ENCODE data around the gene COL7A1. TPM values are rescaled to one million over a fixed set of nuclear protein-coding genes. Genes with fewer than 3 reads are reported as not detected.

The COL7A1 gene
- total and polyA plus RNA-seq, 2 of the 8 experiments (the other 6 are each of a cell fraction or from before 2014, with no cell fraction given), result 10.7 to 13.9 TPM

MicroRNAs encoded within 50 kb of the gene (microRNA counts, 767-probe panel; counts per million panel counts)
- microRNA hsa-miR-711, result 879 counts per million, percentile 95 among the panel's probes with 10 or more counts

Small RNA genes within 50 kb of the gene (microRNA-seq; reads per million reads assigned to microRNA genes)
- gene MIR4793 (ENCODE audit: borderline microRNAs expressed in 2 of 2, borderline number of aligned reads in 2 of 2, borderline replicate concordance in 1 of 2) (0.23 to 0.41 reads per million in 2 experiments), gene MIR6823 (ENCODE audit: borderline microRNAs expressed in 2 of 2, borderline number of aligned reads in 2 of 2, borderline replicate concordance in 1 of 2) (0 to 0.46 reads per million in 2 experiments), gene MIR711 (ENCODE audit: borderline microRNAs expressed in 2 of 2, borderline number of aligned reads in 2 of 2, borderline replicate concordance in 1 of 2) (0 reads per million in 2 experiments)

Small RNA genes within 50 kb of the gene (small RNA-seq; reads per million reads assigned to genes)
- gene MIR6823 (ENCODE audit: insufficient read depth), result not detected

Other genes with a start within 250 kb of the COL7A1 start
- gene FBXW12, start 223.1 kb downstream of the COL7A1 start, total RNA-seq (2021; fragmentation: NEBNext Ultra II Directional; extraction: Animal tissue kit (Norgen Biotek cat#: 25700)), result 0.35 TPM in 1 of 2 replicates, not detected in the other
- 0.41 and 0.85 TPM in 2 replicates for gene FBXW12, start 223.1 kb downstream of the COL7A1 start, polyA plus RNA-seq (2011; rRNA removed)
- 114 and 115 TPM in 2 replicates for gene PLXNB1, start 165.2 kb downstream of the COL7A1 start, total RNA-seq (2021; fragmentation: NEBNext Ultra II Directional; extraction: Animal tissue kit (Norgen Biotek cat#: 25700))
- gene PLXNB1, start 165.2 kb downstream of the COL7A1 start, polyA plus RNA-seq (2011; rRNA removed), result 109 and 149 TPM in 2 replicates
- gene CCDC51, start 155.2 kb downstream of the COL7A1 start, total RNA-seq (2021; fragmentation: NEBNext Ultra II Directional; extraction: Animal tissue kit (Norgen Biotek cat#: 25700)), result 20.3 and 21.3 TPM in 2 replicates
- gene CCDC51, start 155.2 kb downstream of the COL7A1 start, polyA plus RNA-seq (2011; rRNA removed), result 19.7 and 21.4 TPM in 2 replicates
- gene TMA7, start 155.1 kb downstream of the COL7A1 start, total RNA-seq (2021; fragmentation: NEBNext Ultra II Directional; extraction: Animal tissue kit (Norgen Biotek cat#: 25700)), result 305 and 322 TPM in 2 replicates
- gene TMA7, start 155.1 kb downstream of the COL7A1 start, polyA plus RNA-seq (2011; rRNA removed), result 83.3 and 138 TPM in 2 replicates
- 16.7 and 20.2 TPM in 2 replicates for gene ATRIP, start 148.6 kb downstream of the COL7A1 start, total RNA-seq (2021; fragmentation: NEBNext Ultra II Directional; extraction: Animal tissue kit (Norgen Biotek cat#: 25700))
- gene ATRIP, start 148.6 kb downstream of the COL7A1 start, polyA plus RNA-seq (2011; rRNA removed), result 16.6 and 18.5 TPM in 2 replicates
- gene SHISA5, start 91.2 kb downstream of the COL7A1 start, total RNA-seq (2021; fragmentation: NEBNext Ultra II Directional; extraction: Animal tissue kit (Norgen Biotek cat#: 25700)), result 191 and 196 TPM in 2 replicates
- 315 and 422 TPM in 2 replicates for gene SHISA5, start 91.2 kb downstream of the COL7A1 start, polyA plus RNA-seq (2011; rRNA removed)
- gene PFKFB4, start 38.5 kb downstream of the COL7A1 start, total RNA-seq (2021; fragmentation: NEBNext Ultra II Directional; extraction: Animal tissue kit (Norgen Biotek cat#: 25700)), result 10.7 and 11.3 TPM in 2 replicates
- 20.1 and 20.3 TPM in 2 replicates for gene PFKFB4, start 38.5 kb downstream of the COL7A1 start, polyA plus RNA-seq (2011; rRNA removed)
- gene UCN2, start 31.5 kb downstream of the COL7A1 start, total RNA-seq (2021; fragmentation: NEBNext Ultra II Directional; extraction: Animal tissue kit (Norgen Biotek cat#: 25700)), result not detected in 2 replicates
- gene UCN2, start 31.5 kb downstream of the COL7A1 start, polyA plus RNA-seq (2011; rRNA removed), result 0.14 and 0.22 TPM in 2 replicates
- 310 TPM in 2 replicates for gene UQCRC1, start 14.3 kb upstream of the COL7A1 start, total RNA-seq (2021; fragmentation: NEBNext Ultra II Directional; extraction: Animal tissue kit (Norgen Biotek cat#: 25700))
- gene UQCRC1, start 14.3 kb upstream of the COL7A1 start, polyA plus RNA-seq (2011; rRNA removed), result 720 TPM in 2 replicates
- not detected in 2 replicates for gene TMEM89, start 26.4 kb upstream of the COL7A1 start, total RNA-seq (2021; fragmentation: NEBNext Ultra II Directional; extraction: Animal tissue kit (Norgen Biotek cat#: 25700))
- gene TMEM89, start 26.4 kb upstream of the COL7A1 start, polyA plus RNA-seq (2011; rRNA removed), result 0.24 TPM in 1 of 2 replicates, not detected in the other
- gene SLC26A6, start 40.1 kb upstream of the COL7A1 start, total RNA-seq (2021; fragmentation: NEBNext Ultra II Directional; extraction: Animal tissue kit (Norgen Biotek cat#: 25700)), result 50.4 and 51.2 TPM in 2 replicates
- 58.0 and 97.1 TPM in 2 replicates for gene SLC26A6, start 40.1 kb upstream of the COL7A1 start, polyA plus RNA-seq (2011; rRNA removed)
- gene CELSR3, start 67.6 kb upstream of the COL7A1 start, total RNA-seq (2021; fragmentation: NEBNext Ultra II Directional; extraction: Animal tissue kit (Norgen Biotek cat#: 25700)), result 26.7 and 29.5 TPM in 2 replicates
- gene CELSR3, start 67.6 kb upstream of the COL7A1 start, polyA plus RNA-seq (2011; rRNA removed), result 11.6 and 17.5 TPM in 2 replicates
- gene NCKIPSD, start 90.6 kb upstream of the COL7A1 start, total RNA-seq (2021; fragmentation: NEBNext Ultra II Directional; extraction: Animal tissue kit (Norgen Biotek cat#: 25700)), result 31.7 and 34.7 TPM in 2 replicates
- gene NCKIPSD, start 90.6 kb upstream of the COL7A1 start, polyA plus RNA-seq (2011; rRNA removed), result 91.8 and 114 TPM in 2 replicates
- 89.4 and 95.8 TPM in 2 replicates for gene IP6K2, start 121.9 kb upstream of the COL7A1 start, total RNA-seq (2021; fragmentation: NEBNext Ultra II Directional; extraction: Animal tissue kit (Norgen Biotek cat#: 25700))
- gene IP6K2, start 121.9 kb upstream of the COL7A1 start, polyA plus RNA-seq (2011; rRNA removed), result 144 and 166 TPM in 2 replicates

Data from H1 (cell line).